Neural crest cell (in vitro differentiated cells): ENCODE results near the gene DGCR2. TPM values are rescaled to one million over a fixed set of nuclear protein-coding genes. Genes with fewer than 3 reads are reported as not detected.

Experiments
- DNase-seq: peaks from one replicate; pipeline ENCODE4 v3.0.0; 2021; ENCODE audit warnings: low read depth, mixed read lengths, low spot score
- H3K27ac Mint-ChIP-seq: one replicate; pipeline ENCODE4 v1.8.0; 2021; ENCODE audit warnings: mild to moderate bottlenecking, mixed read lengths; ENCODE audit not compliant: unreplicated experiment
- H3K27me3 Mint-ChIP-seq: 2 replicates; pipeline ENCODE4 v1.8.0; 2021; ENCODE audit warnings: low read depth, mild to moderate bottlenecking, mixed read lengths
- H3K36me3 Mint-ChIP-seq: 2 replicates; pipeline ENCODE4 v1.8.0; 2021; ENCODE audit warnings: low read depth, mild to moderate bottlenecking, mixed read lengths
- H3K4me1 Mint-ChIP-seq: 2 replicates; pipeline ENCODE4 v1.8.0; 2021; ENCODE audit warnings: mixed read lengths
- H3K4me3 Mint-ChIP-seq: one replicate; pipeline ENCODE4 v1.8.0; 2021; ENCODE audit warnings: mild to moderate bottlenecking, mixed read lengths
- H3K9me3 Mint-ChIP-seq: 2 replicates; pipeline ENCODE4 v1.8.0; 2021; ENCODE audit warnings: mixed read lengths
- total RNA-seq: library from RNA; stranded (reverse); gene quantifications from 2 replicates; pipeline ENCODE4 v1.2.1, GENCODE V29; 2021
- TF ChIP-seq, protein P1 (sequence below): fragments of 200-600 bp; sonication (generic); conservative IDR thresholded peaks from 2 replicates; pipeline ENCODE4 v1.5.0; 2021; ENCODE audit warnings: antibody characterized with exemption, mild to moderate bottlenecking

Gene DGCR2
- total RNA-seq, 1 donor from 2014 or later = 91.6 TPM

GRCh38 chr22:19151329-19152191 is 29.3 kb upstream of the DGCR2 start:
- TF ChIP-seq, protein P1, sequence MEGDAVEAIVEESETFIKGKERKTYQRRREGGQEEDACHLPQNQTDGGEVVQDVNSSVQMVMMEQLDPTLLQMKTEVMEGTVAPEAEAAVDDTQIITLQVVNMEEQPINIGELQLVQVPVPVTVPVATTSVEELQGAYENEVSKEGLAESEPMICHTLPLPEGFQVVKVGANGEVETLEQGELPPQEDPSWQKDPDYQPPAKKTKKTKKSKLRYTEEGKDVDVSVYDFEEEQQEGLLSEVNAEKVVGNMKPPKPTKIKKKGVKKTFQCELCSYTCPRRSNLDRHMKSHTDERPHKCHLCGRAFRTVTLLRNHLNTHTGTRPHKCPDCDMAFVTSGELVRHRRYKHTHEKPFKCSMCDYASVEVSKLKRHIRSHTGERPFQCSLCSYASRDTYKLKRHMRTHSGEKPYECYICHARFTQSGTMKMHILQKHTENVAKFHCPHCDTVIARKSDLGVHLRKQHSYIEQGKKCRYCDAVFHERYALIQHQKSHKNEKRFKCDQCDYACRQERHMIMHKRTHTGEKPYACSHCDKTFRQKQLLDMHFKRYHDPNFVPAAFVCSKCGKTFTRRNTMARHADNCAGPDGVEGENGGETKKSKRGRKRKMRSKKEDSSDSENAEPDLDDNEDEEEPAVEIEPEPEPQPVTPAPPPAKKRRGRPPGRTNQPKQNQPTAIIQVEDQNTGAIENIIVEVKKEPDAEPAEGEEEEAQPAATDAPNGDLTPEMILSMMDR = no peak
- no peak overlapping the region for H3K4me3 Mint-ChIP-seq
- peaks cover 6% of the 10 kb centered on the region for H3K36me3 Mint-ChIP-seq

DNA sequence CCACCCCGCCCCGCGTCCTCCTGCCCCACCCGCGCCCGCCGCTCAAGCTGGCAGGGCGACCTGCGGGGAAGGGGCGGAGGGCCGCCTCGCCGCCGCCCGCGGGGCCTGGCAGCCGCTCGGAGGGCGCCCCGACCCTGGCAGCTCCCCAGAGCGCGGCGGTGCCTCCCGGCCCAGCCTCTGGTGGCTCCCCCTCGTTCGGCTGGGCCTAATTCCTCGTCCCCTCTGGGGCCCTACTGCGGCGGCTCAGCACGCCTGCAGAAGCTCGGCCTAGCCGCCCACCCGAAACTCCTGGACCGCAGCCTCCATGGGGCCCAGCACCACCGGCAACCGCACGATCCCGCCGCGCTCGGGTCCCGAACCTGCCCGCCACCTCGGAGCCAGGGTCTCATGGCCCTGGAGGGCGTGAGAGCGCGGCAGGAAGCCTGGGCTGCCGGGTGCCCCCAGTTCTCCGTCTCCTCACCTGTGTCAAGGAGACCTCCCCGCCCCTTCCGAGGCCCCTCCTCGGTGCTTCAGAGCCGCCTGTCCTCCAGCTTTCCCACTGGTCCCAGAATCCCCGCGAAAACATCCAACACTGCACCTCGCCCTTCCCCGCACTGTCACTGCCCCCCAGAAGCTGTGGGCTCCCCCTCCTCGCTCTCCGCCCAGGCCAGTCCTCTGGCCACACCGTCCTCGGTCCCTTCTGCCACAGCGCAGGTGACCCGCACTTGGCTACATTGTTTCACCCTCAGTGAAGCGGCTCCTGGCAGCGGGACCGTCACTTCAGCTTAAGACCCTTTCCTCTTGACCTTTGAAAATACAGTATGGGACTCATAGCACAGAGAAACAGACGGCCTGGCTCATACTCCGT is 28.5 kb upstream of the DGCR2 start:
- Mint-ChIP-seq H3K27me3 (peaks cover 85% of the 10 kb centered on the region), H3K4me3 (no peak overlapping the region), H3K36me3 (peaks cover 6% of the 10 kb centered on the region), H3K4me1 (no peaks in the 10 kb centered on the region), H3K27ac (no peak overlapping the region), H3K9me3 (no peaks in the 10 kb centered on the region)
- no peak for DNase-seq
- TF ChIP-seq, protein P1 = no peak

More at GRCh38 chr22:19151329-19152191, 29.3 kb upstream of the DGCR2 start:
- Mint-ChIP-seq H3K27me3 (peaks cover 83% of the 10 kb centered on the region), H3K9me3 (no peaks in the 10 kb centered on the region), H3K4me1 (no peaks in the 10 kb centered on the region), H3K27ac (no peak overlapping the region)
- DNase-seq = no peak

GRCh38 chr22:19149991-19150390 is 27.8 kb upstream of the DGCR2 start, which contains the start of gene GSC2:
GSC2 (minus strand) TSS chr22:19150292; CDS start chr22:19150283, 9 bp downstream.
- TF ChIP-seq, protein P1 = no peak
- no peaks in the 10 kb centered on the region for H3K9me3 Mint-ChIP-seq
- no peak for DNase-seq
- no peak within 1 kb of the TSS for H3K27ac Mint-ChIP-seq
- H3K4me1 Mint-ChIP-seq = no peaks in the 10 kb centered on the region
- H3K27me3 Mint-ChIP-seq = peaks cover 78% of the 10 kb centered on the region
- no peak within 1 kb of the TSS for H3K4me3 Mint-ChIP-seq
- peaks cover 6% of the 10 kb centered on the region for H3K36me3 Mint-ChIP-seq

- peaks cover 77% of the 10 kb centered on the region for H3K27me3 Mint-ChIP-seq
- DNase-seq = no peak
- peaks cover 6% of the 10 kb centered on the region for H3K36me3 Mint-ChIP-seq
- no peak overlapping the region for H3K4me3 Mint-ChIP-seq
- H3K9me3 Mint-ChIP-seq = peaks cover 3% of the 10 kb centered on the region
- H3K4me1 Mint-ChIP-seq = peaks cover 6% of the 10 kb centered on the region
- TF ChIP-seq, protein P1 = no peak
- H3K27ac Mint-ChIP-seq = no peak overlapping the region
These were observed 27.1 kb upstream of the DGCR2 start for GRCh38 chr22:19149047-19149883.
